Keratinocyte (primary cell): ENCODE data around the gene MYO15B. TPM values are rescaled to one million over a fixed set of nuclear protein-coding genes. Genes with fewer than 3 reads are reported as not detected.

Source experiments
- DNase-seq: peaks from one replicate; pipeline ENCODE4 v3.0.0-alpha.2; 2011; ENCODE audit warnings: low read depth, missing footprints, low spot score
- FAIRE-seq: peaks from 2 replicates; lab custom pipeline; 2011; peaks lifted over from hg19 to GRCh38; lab: Jason Lieb, UNC
- H2AFZ ChIP-seq: 2 replicates; pipeline ENCODE4 v1.6.0; 2012; ENCODE audit warnings: low read length, control low read depth, inconsistent platforms; ENCODE audit not compliant: control insufficient read depth
- H3K27ac ChIP-seq: 2 replicates; pipeline ENCODE4 v1.5.1; 2011; ENCODE audit warnings: low read length; ENCODE audit not compliant: control insufficient read depth, insufficient read depth
- H3K27me3 ChIP-seq: 3 replicates; pipeline ENCODE4 v1.6.0; 2011; ENCODE audit warnings: low read length; ENCODE audit not compliant: control insufficient read depth, insufficient read depth; ENCODE audit errors: extremely low read depth
- H3K36me3 ChIP-seq, 2 experiments: 2 replicates in 1 of 2; 3 replicates in 1 of 2; pipeline ENCODE4 v1.5.1; 2011; ENCODE audit warnings: low read length in 2 of 2, mild to moderate bottlenecking in 1 of 2; ENCODE audit not compliant: control insufficient read depth in 2 of 2, insufficient read depth in 2 of 2; ENCODE audit errors: extremely low read depth in 1 of 2
- H3K4me1 ChIP-seq: 3 replicates; pipeline ENCODE4 v1.5.1; 2011; ENCODE audit warnings: low read length; ENCODE audit not compliant: control insufficient read depth, insufficient read depth; ENCODE audit errors: extremely low read depth
- H3K4me2 ChIP-seq: 3 replicates; pipeline ENCODE4 v1.6.0; 2011; ENCODE audit warnings: low read depth, low read length; ENCODE audit not compliant: control insufficient read depth, insufficient read depth; ENCODE audit errors: extremely low read depth
- H3K4me3 ChIP-seq, 3 experiments: fragments of 200-600 bp in 1 of 3; sonication (generic) in 1 of 3; 2 replicates in 2 of 3; 3 replicates in 1 of 3; pipeline ENCODE4 v1.5.1; 2011 to 2016; ENCODE audit warnings: low read length in 3 of 3, mild to moderate bottlenecking in 3 of 3, control low read depth in 2 of 3, inconsistent platforms in 1 of 3, low read depth in 1 of 3, mixed read lengths in 1 of 3, mixed run types in 1 of 3, moderate library complexity in 1 of 3; ENCODE audit not compliant: control insufficient read depth in 2 of 3, insufficient read depth in 2 of 3; ENCODE audit errors: extremely low read depth in 1 of 3
- H3K79me2 ChIP-seq: 2 replicates; pipeline ENCODE4 v1.6.0; 2012; ENCODE audit warnings: low read length; ENCODE audit not compliant: control insufficient read depth, insufficient read depth
- H3K9ac ChIP-seq: 3 replicates; pipeline ENCODE4 v1.6.0; 2011; ENCODE audit warnings: low read length; ENCODE audit not compliant: control insufficient read depth, insufficient read depth; ENCODE audit errors: extremely low read depth
- H3K9me1 ChIP-seq: 3 replicates; pipeline ENCODE4 v1.6.0; 2011; ENCODE audit warnings: low read length; ENCODE audit not compliant: control insufficient read depth, insufficient read depth; ENCODE audit errors: extremely low read depth
- H3K9me3 ChIP-seq: 2 replicates; pipeline ENCODE4 v1.5.1; 2012; ENCODE audit warnings: low read depth, low read length; ENCODE audit not compliant: control insufficient read depth
- H4K20me1 ChIP-seq: 3 replicates; pipeline ENCODE4 v1.6.0; 2011; ENCODE audit warnings: low read length; ENCODE audit not compliant: control insufficient read depth, insufficient read depth; ENCODE audit errors: extremely low read depth
- EZH2 ChIP-seq: IDR thresholded peaks from one replicate; pipeline ENCODE4 v1.6.1; 2012; ENCODE audit warnings: inconsistent platforms, mild to moderate bottlenecking, low read length, moderate library complexity
- dilution Hi-C: fragments of 300-500 bp; cut with MboI; formaldehyde crosslinking; loops from one replicate; pipeline ENCODE4 v1.7.0; 2020; ENCODE audit warnings: low sequenced_read_pairs; ENCODE audit not compliant: extremely low pct_ligation_motif_present
- polyA plus RNA-seq, 5 experiments: library from polyadenylated mRNA; depleted of rRNA in 3 of 5; stranded (reverse) in 3 of 5; stranded (forward) in 1 of 5; unstranded in 1 of 5; fragments of >200 nt; gene quantifications; 1 replicate in 1 of 5; 2 replicates in 3 of 5; 3 replicates in 1 of 5; pipeline versions ENCODE4 v1.2.1 to v1.2.3, GENCODE V29; 2011 to 2012; ENCODE audit warnings: missing spikeins in 2 of 5, low read depth in 1 of 5, low replicate concordance in 1 of 5
- TF ChIP-seq, protein P1 (sequence below), 3 experiments: IDR thresholded peaks in 1 of 3; conservative IDR thresholded peaks in 1 of 3; optimal IDR thresholded peaks in 1 of 3; 2 replicates in 2 of 3; 3 replicates in 1 of 3; pipeline versions ENCODE3 to v1.5.1; 2011; ENCODE audit warnings: low read length in 3 of 3, mild to moderate bottlenecking in 3 of 3, moderate library complexity in 2 of 3, control low read depth in 1 of 3, inconsistent platforms in 1 of 3; ENCODE audit not compliant: insufficient read depth in 2 of 3; ENCODE audit errors: extremely low read depth in 1 of 3

The MYO15B gene
- polyA plus RNA-seq, 1 donor (not counting 4 experiments of a cell fraction or from before 2014, with no cell fraction given), result 0.14 TPM

DNA sequence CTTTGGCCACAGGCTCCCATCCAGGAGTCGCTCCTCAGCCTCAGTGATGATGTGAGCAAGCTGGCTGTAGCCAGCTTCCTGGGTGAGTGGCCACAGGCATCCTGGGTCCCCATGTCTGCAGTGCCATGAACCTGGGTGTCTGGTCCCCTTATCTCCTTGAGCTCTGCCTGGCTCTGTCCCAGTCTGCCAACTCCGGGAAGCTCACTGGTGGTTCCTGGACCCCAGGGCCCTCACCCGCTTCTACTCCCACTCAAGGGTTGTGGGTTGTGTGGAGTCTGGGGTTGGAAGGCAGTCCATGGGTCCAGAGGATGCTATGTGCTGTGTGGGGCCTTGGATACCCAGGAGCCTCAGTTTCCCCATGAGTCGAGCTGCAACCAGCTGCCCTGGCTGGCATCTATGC is 33.9 kb downstream of the MYO15B start:
- Histone ChIP-seq H2AFZ (no peak overlapping the region), H4K20me1 (no peaks in the 10 kb centered on the region), H3K9me1 (no peaks in the 10 kb centered on the region), H3K9me3 (no peaks in the 10 kb centered on the region), H3K27me3 (peaks cover 13% of the 10 kb centered on the region), H3K27ac (no peak overlapping the region), H3K9ac (no peak overlapping the region), H3K36me3 (peaks cover 2 to 3% of the 10 kb centered on the region in 2 experiments), H3K4me2 (no peak overlapping the region), H3K79me2 (no peaks in the 10 kb centered on the region), H3K4me3 (no peak overlapping the region), H3K4me1 (no peaks in the 10 kb centered on the region)
- dilution Hi-C loops, result no loop called here
- no peak for TF ChIP-seq EZH2
- TF ChIP-seq, protein P1, sequence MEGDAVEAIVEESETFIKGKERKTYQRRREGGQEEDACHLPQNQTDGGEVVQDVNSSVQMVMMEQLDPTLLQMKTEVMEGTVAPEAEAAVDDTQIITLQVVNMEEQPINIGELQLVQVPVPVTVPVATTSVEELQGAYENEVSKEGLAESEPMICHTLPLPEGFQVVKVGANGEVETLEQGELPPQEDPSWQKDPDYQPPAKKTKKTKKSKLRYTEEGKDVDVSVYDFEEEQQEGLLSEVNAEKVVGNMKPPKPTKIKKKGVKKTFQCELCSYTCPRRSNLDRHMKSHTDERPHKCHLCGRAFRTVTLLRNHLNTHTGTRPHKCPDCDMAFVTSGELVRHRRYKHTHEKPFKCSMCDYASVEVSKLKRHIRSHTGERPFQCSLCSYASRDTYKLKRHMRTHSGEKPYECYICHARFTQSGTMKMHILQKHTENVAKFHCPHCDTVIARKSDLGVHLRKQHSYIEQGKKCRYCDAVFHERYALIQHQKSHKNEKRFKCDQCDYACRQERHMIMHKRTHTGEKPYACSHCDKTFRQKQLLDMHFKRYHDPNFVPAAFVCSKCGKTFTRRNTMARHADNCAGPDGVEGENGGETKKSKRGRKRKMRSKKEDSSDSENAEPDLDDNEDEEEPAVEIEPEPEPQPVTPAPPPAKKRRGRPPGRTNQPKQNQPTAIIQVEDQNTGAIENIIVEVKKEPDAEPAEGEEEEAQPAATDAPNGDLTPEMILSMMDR (optimal IDR thresholded peaks at IDR 0.05 in 1 of 3, IDR thresholded peaks at IDR 0.05 in 1 of 3, conservative IDR thresholded peaks at IDR 0.05 in 1 of 3; ENCODE audit: extremely low read depth in 1 of 3, insufficient read depth in 2 of 3, low read length in 3 of 3), result no peak
- FAIRE-seq (no peak), DNase-seq (no peak)

DNA sequence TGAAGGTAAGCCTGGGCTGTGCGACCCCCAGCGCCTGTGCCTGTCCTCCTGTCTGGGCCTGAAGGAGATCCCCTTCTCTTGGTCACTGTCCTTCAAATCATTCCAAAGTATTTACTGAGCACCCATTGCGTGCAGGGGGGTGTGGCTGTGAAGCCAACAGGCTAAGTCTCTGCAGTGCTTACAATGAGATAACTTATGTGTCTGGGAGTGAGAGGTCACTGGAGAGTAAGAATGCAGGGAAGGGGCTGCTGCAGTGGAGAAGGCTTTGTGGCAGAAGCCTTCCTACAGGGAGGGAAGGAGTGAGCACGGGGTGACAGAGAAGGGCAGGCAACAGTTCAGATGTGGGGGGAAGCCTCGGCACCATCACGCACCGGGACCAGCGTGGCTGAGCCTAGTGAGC is 34.5 kb downstream of the MYO15B start:
- dilution Hi-C loops, result no loop called here
- FAIRE-seq, result no peak
- TF ChIP-seq EZH2, result no peak
- TF ChIP-seq, protein P1 (optimal IDR thresholded peaks at IDR 0.05 in 1 of 3, IDR thresholded peaks at IDR 0.05 in 1 of 3, conservative IDR thresholded peaks at IDR 0.05 in 1 of 3; ENCODE audit: extremely low read depth in 1 of 3, insufficient read depth in 2 of 3, low read length in 3 of 3), result no peak

More for the DNA sequence above, 34.5 kb downstream of the MYO15B start:
- Histone ChIP-seq H4K20me1 (no peaks in the 10 kb centered on the region), H3K9me1 (no peaks in the 10 kb centered on the region), H3K79me2 (no peaks in the 10 kb centered on the region), H3K27ac (no peak overlapping the region), H3K9ac (no peak overlapping the region), H3K9me3 (no peaks in the 10 kb centered on the region), H3K27me3 (peaks cover 13% of the 10 kb centered on the region), H3K36me3 (peaks cover 2 to 3% of the 10 kb centered on the region in 2 experiments), H3K4me2 (no peak overlapping the region), H3K4me3 (no peak overlapping the region), H2AFZ (no peak overlapping the region), H3K4me1 (no peaks in the 10 kb centered on the region)
- no peak for DNase-seq
